GM10266 (cell line): ENCODE measurements around the gene HHAT.

Experiments used
- DNase-seq: peaks from one replicate; pipeline ENCODE4 v3.0.0; 2012; ENCODE audit errors: extremely low spot score
- TF ChIP-seq, protein P1 (sequence below): IDR thresholded peaks from 2 replicates; pipeline ENCODE4 v1.5.1; 2012; ENCODE audit warnings: mild to moderate bottlenecking, low read depth; ENCODE audit not compliant: control insufficient read depth, insufficient read depth; ENCODE audit errors: missing control alignments

HHAT gene

DNA sequence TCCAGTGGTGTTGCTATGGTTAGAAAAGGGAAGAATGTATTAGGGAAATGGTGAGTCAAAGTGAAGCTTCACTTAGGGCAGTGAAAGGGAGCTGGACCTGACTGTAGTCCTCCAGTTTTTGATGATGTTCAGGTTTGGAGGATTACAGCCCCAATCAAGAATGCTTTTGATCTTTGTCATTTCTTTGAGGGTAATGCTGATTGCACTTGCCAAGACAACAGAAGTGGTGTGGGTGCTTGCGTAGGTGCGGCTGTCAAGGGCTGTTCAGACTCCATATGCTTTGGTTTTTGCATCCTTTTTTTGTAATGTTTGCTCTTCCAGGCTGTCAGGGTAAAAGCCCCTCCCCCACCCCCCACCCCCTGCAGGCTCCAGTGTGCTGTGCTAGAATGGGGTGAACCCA is 38.9 kb downstream of the HHAT start:
- TF ChIP-seq, protein P1, sequence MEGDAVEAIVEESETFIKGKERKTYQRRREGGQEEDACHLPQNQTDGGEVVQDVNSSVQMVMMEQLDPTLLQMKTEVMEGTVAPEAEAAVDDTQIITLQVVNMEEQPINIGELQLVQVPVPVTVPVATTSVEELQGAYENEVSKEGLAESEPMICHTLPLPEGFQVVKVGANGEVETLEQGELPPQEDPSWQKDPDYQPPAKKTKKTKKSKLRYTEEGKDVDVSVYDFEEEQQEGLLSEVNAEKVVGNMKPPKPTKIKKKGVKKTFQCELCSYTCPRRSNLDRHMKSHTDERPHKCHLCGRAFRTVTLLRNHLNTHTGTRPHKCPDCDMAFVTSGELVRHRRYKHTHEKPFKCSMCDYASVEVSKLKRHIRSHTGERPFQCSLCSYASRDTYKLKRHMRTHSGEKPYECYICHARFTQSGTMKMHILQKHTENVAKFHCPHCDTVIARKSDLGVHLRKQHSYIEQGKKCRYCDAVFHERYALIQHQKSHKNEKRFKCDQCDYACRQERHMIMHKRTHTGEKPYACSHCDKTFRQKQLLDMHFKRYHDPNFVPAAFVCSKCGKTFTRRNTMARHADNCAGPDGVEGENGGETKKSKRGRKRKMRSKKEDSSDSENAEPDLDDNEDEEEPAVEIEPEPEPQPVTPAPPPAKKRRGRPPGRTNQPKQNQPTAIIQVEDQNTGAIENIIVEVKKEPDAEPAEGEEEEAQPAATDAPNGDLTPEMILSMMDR = no peak
- no peak for DNase-seq

DNA sequence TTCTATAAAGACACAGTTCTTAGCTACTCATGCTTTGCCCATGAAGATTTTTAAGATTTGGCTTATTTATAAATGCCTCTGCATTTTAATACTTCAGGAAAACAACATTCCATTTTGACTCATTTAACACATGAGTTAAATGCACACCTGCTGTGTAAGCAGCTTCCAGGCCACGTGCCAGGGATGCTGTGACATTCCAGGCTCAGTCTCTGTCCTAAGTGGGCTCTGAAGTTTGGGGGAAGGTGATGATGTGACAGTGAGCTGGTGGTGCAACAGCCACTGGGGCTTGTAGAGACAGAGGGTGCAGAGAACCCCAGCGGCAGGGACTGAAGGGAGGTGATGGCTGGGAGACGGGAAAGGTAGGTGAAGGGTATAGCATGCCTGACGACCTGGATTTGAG is 40.7 kb downstream of the HHAT start:
- DNase-seq = no peak

DNA sequence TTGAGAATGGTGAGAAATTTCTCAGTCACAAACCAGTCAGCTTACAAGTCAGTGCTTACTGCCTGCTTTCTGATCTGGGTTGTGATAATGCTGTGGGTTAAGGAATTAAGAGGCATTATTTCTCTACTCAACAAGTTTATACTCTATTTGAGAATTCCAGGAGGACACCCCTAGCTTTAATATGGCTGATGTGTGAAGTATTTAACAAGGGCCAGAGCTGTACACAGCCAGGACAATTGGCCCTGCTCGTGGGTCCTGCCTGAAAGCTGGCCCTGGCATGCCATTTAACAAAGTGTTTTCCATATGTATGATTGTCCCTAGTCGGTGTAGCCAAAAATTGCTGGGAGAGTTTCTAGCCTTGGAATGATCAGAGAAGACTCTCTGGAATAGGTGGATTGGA is 43.2 kb downstream of the HHAT start:
- no peak for DNase-seq
- TF ChIP-seq, protein P1 = no peak

More for the DNA sequence above, 40.7 kb downstream of the HHAT start:
- TF ChIP-seq, protein P1 = no peak

DNA sequence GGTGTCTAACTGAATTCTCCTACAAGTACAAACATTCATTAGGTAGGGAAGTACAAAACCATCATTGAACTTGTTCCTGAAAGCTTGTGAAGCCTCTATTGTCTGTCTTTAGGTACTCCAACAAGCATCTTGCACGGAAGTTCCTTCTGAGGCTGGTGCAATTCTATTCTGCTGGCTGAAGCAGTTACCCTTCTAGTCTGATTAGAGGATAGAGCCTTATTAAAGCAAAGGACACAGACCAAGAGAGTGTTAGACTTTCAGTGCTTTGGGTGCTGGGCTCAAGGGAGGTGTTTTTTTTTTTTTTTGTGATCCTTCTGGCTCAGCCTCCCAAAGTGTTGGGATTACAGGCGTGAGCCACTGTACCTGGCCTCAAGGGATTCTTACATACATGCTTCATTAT is 43.8 kb downstream of the HHAT start:
- DNase-seq = no peak
- TF ChIP-seq, protein P1 = no peak

DNA sequence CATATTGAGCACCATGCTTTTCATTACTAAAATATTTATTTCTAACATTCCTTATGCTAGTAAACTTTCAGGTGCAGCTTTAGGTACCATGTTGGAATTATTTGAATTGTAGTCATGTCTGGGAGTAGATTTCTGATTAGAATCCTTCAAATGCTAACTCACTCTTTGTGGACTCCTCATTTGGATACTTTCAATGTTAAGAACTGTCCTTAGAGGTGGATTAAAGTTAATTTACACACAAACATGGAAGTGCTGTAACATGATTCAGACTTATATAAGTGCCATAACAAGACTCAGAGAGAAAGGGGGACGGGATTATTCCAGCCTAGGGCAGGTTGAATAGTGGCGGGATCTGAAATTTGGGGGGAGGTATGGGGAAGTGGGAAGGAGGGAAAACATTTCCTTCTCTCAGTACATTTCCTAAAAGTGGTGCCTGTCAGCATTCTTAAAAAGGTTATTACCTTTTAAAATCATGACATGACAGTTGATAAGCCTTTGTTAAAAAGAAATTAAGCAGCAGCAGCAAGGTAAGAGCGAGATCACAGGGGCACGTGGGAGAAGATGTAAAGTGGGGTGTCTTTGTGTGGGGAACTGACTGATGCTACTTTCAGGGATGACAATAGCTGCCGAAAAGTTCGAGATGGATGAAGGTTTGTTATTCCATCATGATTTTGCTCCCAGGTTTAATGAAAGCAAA is 44.4 kb downstream of the HHAT start:
- DNase-seq = no peak
- TF ChIP-seq, protein P1 = no peak

DNA sequence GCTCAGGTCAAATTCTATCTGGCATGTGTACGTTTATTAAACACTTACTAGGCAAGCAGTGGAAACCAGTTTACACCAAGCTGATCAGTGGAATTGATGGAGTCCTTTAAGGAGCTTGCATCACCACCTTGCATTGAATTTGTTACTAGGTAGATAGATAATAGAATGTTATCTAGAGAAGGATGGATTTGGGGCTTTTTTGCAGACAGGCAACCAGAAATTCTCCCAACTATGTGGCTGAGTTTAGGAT is 44.9 kb downstream of the HHAT start:
- TF ChIP-seq, protein P1 = no peak
- no peak for DNase-seq

DNA sequence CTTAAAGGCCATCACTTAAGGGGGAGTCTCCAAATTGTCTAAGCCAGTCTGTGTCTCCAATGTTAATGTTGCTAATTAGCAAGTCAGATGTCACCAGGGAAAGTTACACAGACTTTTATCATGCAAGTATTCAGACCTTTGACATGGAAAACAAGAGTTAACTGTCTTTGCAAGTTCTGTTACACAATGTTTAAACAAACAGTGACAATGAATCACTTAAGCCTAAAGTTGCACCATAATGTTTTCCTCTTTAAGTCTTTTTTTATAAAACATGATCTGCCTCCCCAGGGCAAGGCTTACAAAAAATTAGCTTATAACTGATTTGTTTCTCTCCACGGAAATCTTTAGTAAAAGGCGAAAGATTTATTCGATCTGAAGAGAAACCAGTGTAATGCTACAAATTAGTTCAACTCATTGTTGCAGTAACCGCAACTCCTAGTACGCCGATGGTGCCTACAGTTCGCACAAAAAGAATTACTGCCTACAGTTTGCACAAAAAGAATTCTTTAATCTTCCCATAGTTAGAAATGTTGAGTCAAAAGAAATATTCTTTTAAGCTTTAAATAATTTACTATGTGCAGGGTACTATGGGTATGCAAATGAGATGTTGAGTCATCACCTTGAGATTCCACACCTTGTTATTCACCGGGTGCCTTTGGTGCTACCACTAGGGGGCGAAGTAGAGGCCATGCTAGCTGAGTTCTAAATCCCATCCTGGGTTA is 45.3 kb downstream of the HHAT start:
- peak; percentile 75 for DNase-seq

More for the DNA sequence above, 45.3 kb downstream of the HHAT start:
- TF ChIP-seq, protein P1 = peak; percentile 69
